Frontal cortex (tissue), 4 donors: Measurements from ENCODE around the gene PAPPA. TPM values are rescaled to one million over a fixed set of nuclear protein-coding genes. Genes with fewer than 3 reads are reported as not detected.
A peak's percentile ranks its signal among the peaks of the same experiment; 100 is the strongest.

ENCODE experiments used
- DNase-seq, 2 donors: peaks; one replicate each; pipeline ENCODE4 v3.0.0; 2012; ENCODE audit warnings: low spot score in 2 of 2
- FAIRE-seq: peaks from 2 replicates; lab custom pipeline; 2012; peaks lifted over from hg19 to GRCh38; lab: Jason Lieb, UNC
- total RNA-seq: library from RNA; depleted of rRNA; stranded (reverse); fragments of >200 nt; gene quantifications from one replicate; pipeline ENCODE4 v1.2.3, GENCODE V29; 2014
- donor health status: control.
- donor health status: control.
- donor health status: control.

Gene PAPPA
- total RNA-seq, 1 donor from 2014 or later, result under 0.01 TPM

DNA sequence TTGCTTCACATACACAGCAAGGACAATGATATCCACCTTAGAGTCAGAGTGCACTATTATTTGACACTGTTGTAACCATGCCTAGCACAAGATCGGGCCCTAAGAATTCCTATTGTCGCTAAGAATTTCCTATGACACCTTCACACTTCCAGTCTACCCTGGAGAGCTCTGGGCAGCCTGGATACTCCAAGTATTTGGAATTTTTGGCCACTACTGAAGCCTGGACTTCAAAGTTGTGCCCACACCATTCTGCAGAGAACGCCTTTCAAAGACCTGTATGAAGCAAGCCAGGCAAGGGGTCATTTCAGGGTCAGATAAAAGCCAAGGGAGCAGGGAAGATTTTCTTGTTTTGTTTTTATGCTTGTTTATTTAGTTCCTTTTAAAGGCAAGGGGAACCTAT is 179.7 kb downstream of the PAPPA start:
- FAIRE-seq (no peak), DNase-seq (no peak)

GRCh38 chr9:116334546-116335150 is 181.1 kb downstream of the PAPPA start:
- FAIRE-seq, result no peak
- DNase-seq, result no peak

DNA sequence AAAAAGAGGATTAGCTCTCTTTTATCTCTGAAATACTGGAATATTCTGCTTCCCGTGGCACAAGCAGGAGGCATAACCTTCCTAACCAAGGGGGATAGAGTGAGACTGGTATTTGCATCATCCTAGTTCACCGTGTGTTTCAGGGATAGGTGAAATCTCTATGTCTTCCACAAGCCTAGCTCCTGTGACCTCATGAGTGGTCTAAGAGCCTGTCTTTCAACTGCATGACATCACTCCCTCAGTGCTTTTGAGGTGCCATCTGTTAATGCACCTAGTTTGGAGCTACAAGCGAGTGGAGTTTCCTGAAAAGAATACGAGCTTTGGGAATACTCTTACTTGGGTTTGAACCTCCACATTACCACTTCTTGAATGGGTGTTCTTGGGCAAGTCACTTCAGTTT is 181.8 kb downstream of the PAPPA start:
- DNase-seq (no peak), FAIRE-seq (no peak)

DNA sequence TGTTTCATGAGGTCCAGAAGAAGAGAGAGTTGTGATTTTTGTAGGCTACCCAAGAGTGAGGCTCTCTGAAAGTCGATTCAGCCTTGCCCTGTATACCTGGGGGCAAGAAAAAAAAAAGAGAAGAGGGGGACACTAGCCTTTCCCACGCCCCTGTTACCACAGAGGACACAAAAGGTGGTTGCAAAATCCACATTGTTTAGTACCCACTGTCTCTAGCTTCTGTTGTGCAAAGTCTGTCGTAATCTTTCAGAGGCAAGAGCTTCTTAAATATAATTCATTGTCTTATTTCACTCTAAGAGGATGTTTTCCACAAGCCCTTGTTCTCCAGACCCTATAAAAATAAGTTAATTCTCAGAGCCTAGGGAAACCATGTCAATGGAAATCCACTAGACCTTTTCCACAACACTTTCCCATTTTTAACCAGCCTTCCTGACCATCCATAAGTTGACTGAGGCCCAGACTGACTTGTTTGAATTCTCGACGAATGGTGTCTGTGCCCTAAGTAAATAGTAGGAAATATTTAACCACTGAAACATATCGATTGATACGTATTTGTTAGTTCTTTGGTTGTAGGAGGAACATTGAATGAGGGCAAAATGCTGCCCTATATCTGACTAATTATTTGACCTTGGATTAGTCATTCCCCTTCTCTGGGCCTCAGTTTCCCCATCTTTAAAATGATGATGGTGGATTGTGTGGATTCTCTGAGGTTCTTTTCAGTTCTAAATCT is 182.7 kb downstream of the PAPPA start:
- DNase-seq (no peak), FAIRE-seq (no peak)

GRCh38 chr9:116337015-116337414 is 183.4 kb downstream of the PAPPA start:
- FAIRE-seq (no peak), DNase-seq (no peak)

DNA sequence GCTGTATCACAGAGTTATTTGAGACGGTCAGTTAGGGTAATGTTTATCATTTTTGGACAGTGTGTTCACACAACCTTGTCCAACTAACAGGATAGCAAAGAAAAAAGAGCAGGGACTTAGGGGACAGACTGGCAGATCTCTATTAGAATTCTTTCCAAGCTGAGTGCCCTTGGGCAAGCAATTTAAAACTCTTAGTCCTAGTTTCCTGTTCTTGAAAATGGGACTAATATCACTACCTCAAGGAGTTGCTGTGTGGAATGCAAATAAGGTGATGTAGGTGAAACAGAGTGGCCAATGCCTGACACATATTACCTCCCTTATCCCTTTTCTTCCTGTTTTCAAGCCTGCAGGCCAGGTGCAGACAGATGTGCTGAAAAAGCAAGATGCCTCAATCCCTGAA is 186.7 kb downstream of the PAPPA start:
- FAIRE-seq (no peak), DNase-seq (no peak)

DNA sequence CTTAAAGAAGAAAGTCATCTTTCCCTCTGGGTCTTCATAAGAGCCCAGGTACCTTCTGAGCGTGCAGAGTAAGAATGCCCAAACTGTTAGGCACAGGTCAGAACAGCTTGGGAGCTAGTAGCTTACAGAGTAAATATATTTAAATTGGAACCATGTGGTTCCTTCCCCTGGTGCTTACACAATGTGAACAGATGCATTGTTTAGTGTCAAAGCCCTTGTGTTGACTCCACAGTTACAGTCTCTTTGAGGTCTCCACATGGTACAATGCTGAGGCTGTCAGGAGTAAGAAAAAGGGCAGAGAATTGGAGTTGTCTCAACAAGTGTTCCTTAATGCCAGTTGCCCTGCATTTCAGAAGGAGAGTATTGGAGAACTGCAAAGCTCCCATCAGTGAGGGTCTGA is 188.5 kb downstream of the PAPPA start:
- no peak for FAIRE-seq

GRCh38 chr9:116342941-116343340 is 189.3 kb downstream of the PAPPA start:
- FAIRE-seq (no peak), DNase-seq (no peak)

More for the DNA sequence above, 188.5 kb downstream of the PAPPA start:
- no peak for DNase-seq

DNA sequence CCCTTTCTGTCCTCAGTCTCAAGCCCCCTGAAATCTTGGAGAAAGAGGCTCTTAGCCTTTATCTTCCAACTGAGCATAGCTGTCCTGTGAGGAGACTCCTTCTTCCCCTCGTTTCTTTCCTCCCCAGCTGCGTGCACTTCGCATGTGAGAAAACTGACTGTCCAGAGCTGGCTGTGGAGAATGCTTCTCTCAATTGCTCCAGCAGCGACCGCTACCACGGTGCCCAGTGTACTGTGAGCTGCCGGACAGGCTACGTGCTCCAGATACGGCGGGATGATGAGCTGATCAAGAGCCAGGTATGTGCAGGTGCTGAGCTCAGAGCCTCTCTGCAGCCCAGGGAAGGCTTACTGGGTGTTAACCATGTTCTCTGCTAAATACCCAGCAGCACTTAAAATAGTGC is 190.8 kb downstream of the PAPPA start:
- FAIRE-seq, result no peak
- no peak for DNase-seq

GRCh38 chr9:116345393-116345792 is 191.8 kb downstream of the PAPPA start:
- DNase-seq (no peak), FAIRE-seq (no peak)

GRCh38 chr9:116345817-116346216 is 192.2 kb downstream of the PAPPA start:
- FAIRE-seq, result no peak
- no peak for DNase-seq

DNA sequence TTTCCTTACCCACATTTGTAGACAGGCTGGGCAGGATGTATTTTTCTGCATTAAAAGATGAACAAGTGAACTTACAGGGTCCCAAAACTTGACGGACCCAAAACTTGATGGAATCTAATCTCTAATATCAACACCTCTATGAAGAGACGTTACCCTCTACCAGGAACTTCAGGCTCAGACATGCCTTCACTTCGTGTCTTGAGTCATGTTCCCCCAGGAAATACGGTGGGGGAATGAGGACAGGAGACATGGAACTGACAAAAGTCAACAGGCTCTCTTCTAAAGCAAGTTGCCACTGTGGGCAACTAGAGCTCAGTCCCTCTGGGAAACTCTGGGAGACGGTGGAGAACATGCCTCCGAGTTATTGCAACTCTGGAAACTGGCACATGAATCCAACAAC is 196.1 kb downstream of the PAPPA start:
- DNase-seq, result no peak
- FAIRE-seq, result no peak

GRCh38 chr9:116350213-116350612 is 196.6 kb downstream of the PAPPA start:
- DNase-seq (no peak), FAIRE-seq (no peak)

DNA sequence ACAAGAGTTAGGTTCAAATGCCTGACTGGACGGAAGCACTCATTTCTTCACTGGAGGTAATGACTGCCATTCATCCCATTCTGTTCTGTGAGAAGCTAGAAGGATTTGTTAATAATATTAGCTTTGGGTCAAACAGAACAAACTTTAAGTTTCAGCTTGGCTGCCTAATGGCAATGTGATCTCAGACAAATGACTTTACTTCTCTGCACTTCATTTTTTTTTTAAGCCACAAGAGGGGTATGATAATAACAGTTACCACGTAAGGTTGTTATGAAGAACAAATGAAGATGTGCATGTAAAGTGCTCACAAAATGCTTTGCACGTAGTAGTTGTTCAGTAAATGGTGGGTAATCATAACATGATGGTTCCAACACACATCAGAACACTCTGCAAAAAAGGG is 199.4 kb downstream of the PAPPA start:
- DNase-seq, result no peak
- FAIRE-seq, result no peak

- no peak for DNase-seq
- no peak for FAIRE-seq
Measured at GRCh38 chr9:116355153-116355921, 201.7 kb downstream of the PAPPA start.

GRCh38 chr9:116358251-116358650 is 204.7 kb downstream of the PAPPA start:
- FAIRE-seq (no peak), DNase-seq (no peak)

GRCh38 chr9:116360016-116360415 is 206.4 kb downstream of the PAPPA start:
- no peak for FAIRE-seq
- DNase-seq, result no peak

GRCh38 chr9:116360989-116361388 is 207.4 kb downstream of the PAPPA start:
- DNase-seq (no peak), FAIRE-seq (no peak)

DNA sequence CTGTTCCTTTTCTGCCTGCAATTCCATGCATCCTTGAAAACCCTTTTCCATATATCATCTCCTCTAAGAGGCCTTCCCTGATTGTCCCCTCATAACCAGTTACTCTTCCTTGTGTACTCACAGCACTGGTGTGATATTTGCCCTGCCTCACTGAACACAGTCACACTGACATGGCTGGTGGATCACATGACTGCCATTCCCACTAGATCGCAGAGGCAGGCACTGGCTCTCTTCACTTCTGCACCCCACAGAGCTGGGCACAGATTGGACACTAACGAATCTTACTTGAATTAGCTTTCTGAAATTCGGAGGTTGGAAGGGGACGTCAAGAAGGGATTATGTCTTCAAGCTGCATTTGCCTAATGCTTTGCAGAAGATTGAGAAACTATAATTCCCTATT is 208.0 kb downstream of the PAPPA start:
- DNase-seq (no peak), FAIRE-seq (no peak)

DNA sequence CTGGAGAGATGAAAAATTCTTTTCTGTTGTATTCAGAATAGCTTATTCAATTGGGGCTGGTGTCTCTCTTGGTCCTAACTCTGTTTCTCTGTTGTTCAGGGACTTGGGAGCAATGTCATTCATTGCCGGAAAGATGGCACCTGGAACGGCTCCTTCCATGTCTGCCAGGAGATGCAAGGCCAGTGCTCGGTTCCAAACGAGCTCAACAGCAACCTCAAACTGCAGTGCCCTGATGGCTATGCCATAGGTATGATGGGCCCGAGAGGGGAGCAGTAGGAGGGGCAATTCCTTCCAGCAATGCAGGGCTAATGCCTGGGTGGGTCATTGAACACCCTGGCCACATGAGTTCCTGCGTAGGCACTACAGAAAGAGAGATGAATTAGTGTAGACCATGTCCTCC is 208.9 kb downstream of the PAPPA start:
- DNase-seq (no peak), FAIRE-seq (no peak)

DNA sequence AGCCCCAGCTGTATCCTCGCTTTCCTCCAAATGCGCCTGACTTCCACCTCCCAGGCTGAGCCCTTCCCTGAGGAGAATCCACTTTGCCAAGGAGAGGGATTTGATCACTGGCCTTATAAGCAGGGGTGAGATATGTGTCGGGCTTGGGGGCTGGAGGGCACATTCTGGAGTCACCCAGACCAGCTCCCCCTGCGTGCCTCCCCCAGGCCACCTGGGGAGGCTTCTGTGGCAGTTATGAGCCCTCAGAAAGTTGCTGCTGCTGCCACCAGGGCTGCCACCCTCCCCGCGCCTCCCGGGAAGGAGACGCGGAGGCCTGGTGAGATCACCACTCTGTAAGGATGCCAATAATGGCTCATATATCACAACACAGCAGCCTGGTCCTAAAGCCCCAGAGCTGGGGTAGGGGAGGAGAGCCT is 211.5 kb downstream of the PAPPA start:
- FAIRE-seq (no peak), DNase-seq (peak; percentile 8 to 59)
